ENCODE measurements around the gene TCERG1L.

TCERG1L gene

DNA sequence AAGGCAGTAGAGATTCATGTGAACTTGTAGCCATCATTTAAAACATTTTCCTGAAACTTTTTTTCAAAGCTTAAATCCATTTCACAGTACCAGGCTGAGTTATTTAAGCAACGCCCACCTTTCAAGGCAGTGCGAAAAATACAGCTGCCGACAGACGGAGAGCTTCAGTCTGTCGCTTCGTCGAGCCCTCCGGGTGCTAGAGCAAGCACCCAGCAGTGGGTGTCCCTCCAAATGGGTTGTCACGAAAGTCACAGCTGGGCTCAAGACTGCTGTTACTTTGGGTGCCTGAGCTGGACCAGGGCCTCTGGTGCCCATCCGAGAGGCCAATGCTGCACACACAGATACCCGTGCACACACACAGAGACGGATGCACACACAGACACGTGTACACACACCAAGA lies 135.6 kb downstream of the TCERG1L start:
- Histone ChIP-seq H3K36me3 (ENCODE audit: insufficient read depth, low read length) (no peaks in the 10 kb centered on the region), H3K4me1 (ENCODE audit: control insufficient read depth, insufficient read depth, low read length) (no peaks in the 10 kb centered on the region), H3K9me3 (replicated peaks; ENCODE audit: low read length) (peaks cover 35% of the 10 kb centered on the region), H3K9ac (ENCODE audit: low read depth, low read length) (no peak overlapping the region), H3K27me3 (ENCODE audit: control insufficient read depth, insufficient read depth, low read length) (no peaks in the 10 kb centered on the region), H3K4me3 (ENCODE audit: low read length) (no peak overlapping the region), H3K4me2 (ENCODE audit: low read length) (no peak overlapping the region)

DNA sequence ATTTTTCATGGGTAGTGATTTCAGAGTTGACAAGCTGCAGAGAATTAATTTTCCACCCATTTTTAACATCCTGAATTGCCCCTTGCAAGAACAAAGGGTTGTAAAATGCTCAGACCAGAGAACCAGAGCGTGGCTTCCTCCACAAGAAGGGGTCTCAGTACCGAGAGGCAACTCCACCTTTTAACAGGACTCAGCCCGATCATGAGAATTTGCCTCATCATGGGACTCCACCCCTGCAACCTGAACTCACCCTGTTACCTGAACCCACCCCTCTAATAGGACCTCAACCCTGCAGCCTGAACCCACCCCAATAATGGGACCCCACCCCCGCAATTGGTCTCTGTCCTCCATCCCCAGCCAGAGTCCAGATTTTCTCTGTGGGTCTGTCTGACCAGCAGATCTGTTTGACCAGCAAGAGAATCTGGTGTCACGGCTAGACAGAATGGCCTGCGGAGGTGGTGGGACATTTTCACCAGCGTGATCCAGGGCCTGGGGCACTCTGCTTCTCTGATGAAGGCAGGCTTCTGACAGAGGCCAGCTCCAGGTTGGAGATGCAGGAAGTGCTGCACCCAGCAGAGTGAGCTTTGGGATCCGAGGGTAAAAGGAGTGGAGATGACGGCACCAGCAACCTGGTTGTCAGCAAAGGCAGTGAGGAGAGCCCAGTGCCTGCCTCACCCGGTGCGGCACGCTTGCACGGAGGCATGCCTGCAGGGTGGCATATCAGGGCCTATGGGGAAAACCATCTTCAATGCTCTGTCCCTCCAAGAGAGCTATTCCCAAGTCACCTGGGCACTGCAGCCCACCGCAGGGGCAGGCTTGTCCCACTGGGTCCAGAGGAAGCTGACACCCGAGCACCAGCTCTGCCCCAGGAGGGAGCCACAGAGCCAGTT lies 136.6 kb downstream of the TCERG1L start:
- peaks cover 36% of the 10 kb centered on the region for H3K9me3 ChIP-seq (replicated peaks; ENCODE audit: low read length)

DNA sequence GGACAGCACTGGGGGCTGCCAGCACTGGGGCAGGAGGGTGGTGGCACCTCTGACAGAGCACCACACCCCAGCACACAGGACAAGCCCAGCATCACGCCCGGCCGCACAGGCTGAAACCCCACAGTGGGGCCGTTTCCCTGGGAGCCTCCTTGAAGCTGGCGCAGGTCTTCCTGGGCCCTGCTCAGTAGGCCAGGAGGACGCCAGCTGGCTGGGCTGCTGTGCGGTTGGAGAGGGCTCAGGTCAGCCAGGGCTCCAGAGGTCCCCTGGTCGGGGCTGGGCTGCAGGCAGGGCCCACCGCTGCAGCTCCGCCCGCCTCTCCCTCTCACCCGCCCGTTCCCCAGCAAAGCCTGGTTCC lies 137.3 kb downstream of the TCERG1L start:
- Histone ChIP-seq H3K9ac (ENCODE audit: low read depth, low read length) (no peak overlapping the region), H3K36me3 (ENCODE audit: insufficient read depth, low read length) (no peaks in the 10 kb centered on the region), H3K9me3 (replicated peaks; ENCODE audit: low read length) (peaks cover 38% of the 10 kb centered on the region), H3K4me3 (ENCODE audit: low read length) (no peak overlapping the region), H3K4me1 (ENCODE audit: control insufficient read depth, insufficient read depth, low read length) (no peaks in the 10 kb centered on the region), H3K27me3 (ENCODE audit: control insufficient read depth, insufficient read depth, low read length) (no peaks in the 10 kb centered on the region), H3K4me2 (ENCODE audit: low read length) (no peak overlapping the region)

More for the DNA sequence above, 136.6 kb downstream of the TCERG1L start:
- no peak overlapping the region for H3K4me3 ChIP-seq (ENCODE audit: low read length)
- H3K4me2 ChIP-seq (ENCODE audit: low read length) = no peak overlapping the region
- H3K4me1 ChIP-seq (ENCODE audit: control insufficient read depth, insufficient read depth, low read length) = no peaks in the 10 kb centered on the region
- H3K27me3 ChIP-seq (ENCODE audit: control insufficient read depth, insufficient read depth, low read length) = no peaks in the 10 kb centered on the region
- no peaks in the 10 kb centered on the region for H3K36me3 ChIP-seq (ENCODE audit: insufficient read depth, low read length)
- no peak overlapping the region for H3K9ac ChIP-seq (ENCODE audit: low read depth, low read length)

DNA sequence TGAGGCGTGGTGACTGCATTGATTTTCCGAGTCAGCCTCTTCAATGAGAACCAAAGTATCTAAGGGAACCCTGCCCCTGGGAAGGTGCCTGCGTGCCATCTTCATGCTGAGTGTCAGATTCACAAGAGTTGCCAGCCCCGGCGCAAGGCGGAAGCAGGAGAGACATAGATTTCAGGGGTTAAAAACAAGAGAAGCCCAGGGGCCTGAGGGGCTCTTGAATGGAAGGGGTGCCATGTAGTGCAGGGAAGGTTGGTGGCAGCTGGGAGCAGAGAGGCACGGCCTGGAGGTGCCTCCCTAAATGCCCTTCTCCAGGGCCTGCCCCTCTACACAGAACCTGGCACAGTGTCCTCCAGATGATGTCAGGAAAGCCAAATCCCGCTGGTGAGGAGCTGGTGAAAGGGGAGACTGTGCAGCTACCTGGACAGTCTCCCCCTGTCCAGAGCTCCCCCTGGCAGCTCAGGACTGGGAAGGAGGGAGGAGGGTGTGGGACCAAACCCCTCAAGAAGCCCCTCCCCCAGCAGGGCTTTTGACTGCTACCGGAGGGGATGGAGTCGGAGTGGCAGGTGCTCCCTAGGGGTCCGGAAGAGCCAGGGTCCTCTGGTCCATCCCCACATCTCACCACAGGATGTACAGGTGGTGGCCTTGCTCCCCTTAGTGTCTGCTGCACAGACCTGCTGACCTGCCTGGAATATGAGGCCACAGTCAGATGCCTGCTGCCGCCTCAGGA lies 137.9 kb downstream of the TCERG1L start:
- H3K9me3 ChIP-seq (replicated peaks; ENCODE audit: low read length) = peaks cover 36% of the 10 kb centered on the region
- no peaks in the 10 kb centered on the region for H3K36me3 ChIP-seq (ENCODE audit: insufficient read depth, low read length)
- H3K27me3 ChIP-seq (ENCODE audit: control insufficient read depth, insufficient read depth, low read length) = no peaks in the 10 kb centered on the region
- H3K9ac ChIP-seq (ENCODE audit: low read depth, low read length) = no peak overlapping the region
- H3K4me3 ChIP-seq (ENCODE audit: low read length) = no peak overlapping the region
- no peak overlapping the region for H3K4me2 ChIP-seq (ENCODE audit: low read length)
- H3K4me1 ChIP-seq (ENCODE audit: control insufficient read depth, insufficient read depth, low read length) = no peaks in the 10 kb centered on the region

DNA sequence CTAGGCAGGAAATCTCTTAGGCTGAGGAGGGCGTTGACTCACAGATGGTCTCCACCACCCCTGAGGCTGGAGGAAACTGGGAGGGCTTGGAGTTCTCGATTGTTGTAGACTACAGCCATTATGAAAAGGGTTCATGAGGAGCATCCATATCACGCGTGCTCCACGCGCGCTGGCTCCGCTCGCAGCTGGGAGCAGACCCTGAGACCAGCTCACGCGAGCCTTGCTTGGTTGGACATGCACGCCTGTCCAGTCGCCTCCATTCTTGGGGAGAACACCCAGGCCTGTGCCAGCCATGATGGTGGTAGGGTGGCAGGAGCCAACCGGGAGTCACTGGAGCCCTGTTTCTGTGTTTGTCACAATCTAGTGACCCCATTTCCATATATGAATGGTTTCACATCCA lies 139.1 kb downstream of the TCERG1L start:
- Histone ChIP-seq H3K36me3 (ENCODE audit: insufficient read depth, low read length) (no peaks in the 10 kb centered on the region), H3K4me3 (ENCODE audit: low read length) (no peak overlapping the region), H3K9ac (ENCODE audit: low read depth, low read length) (no peak overlapping the region), H3K4me2 (ENCODE audit: low read length) (no peak overlapping the region), H3K4me1 (ENCODE audit: control insufficient read depth, insufficient read depth, low read length) (no peaks in the 10 kb centered on the region), H3K9me3 (replicated peaks; ENCODE audit: low read length) (peaks cover 27% of the 10 kb centered on the region), H3K27me3 (ENCODE audit: control insufficient read depth, insufficient read depth, low read length) (no peaks in the 10 kb centered on the region)

DNA sequence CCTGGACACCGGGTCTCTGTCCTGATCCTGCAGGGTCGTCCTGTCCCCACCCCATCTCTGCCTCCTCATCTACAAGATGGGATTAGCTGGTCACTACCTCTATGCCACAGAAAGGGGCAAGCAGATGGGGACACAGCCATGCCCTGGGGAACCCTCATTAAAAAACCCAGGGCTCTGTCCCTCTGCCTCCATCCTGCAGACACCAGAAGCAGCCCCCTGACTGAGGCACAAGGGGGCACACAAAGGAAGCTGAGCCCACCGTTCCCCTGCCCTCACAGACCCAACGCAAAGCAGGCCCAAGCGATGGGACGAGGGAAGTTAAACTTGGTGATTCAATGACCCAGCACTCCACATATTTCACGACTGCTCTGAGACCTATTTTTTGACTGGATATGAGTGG lies 142.4 kb downstream of the TCERG1L start:
- H3K27me3 ChIP-seq (ENCODE audit: control insufficient read depth, insufficient read depth, low read length) = no peaks in the 10 kb centered on the region
- no peak overlapping the region for H3K4me3 ChIP-seq (ENCODE audit: low read length)
- H3K4me2 ChIP-seq (ENCODE audit: low read length) = no peak overlapping the region
- H3K9me3 ChIP-seq (replicated peaks; ENCODE audit: low read length) = peaks cover 19% of the 10 kb centered on the region
- H3K36me3 ChIP-seq (ENCODE audit: insufficient read depth, low read length) = no peaks in the 10 kb centered on the region
- H3K4me1 ChIP-seq (ENCODE audit: control insufficient read depth, insufficient read depth, low read length) = no peaks in the 10 kb centered on the region
- H3K9ac ChIP-seq (ENCODE audit: low read depth, low read length) = no peak overlapping the region

DNA sequence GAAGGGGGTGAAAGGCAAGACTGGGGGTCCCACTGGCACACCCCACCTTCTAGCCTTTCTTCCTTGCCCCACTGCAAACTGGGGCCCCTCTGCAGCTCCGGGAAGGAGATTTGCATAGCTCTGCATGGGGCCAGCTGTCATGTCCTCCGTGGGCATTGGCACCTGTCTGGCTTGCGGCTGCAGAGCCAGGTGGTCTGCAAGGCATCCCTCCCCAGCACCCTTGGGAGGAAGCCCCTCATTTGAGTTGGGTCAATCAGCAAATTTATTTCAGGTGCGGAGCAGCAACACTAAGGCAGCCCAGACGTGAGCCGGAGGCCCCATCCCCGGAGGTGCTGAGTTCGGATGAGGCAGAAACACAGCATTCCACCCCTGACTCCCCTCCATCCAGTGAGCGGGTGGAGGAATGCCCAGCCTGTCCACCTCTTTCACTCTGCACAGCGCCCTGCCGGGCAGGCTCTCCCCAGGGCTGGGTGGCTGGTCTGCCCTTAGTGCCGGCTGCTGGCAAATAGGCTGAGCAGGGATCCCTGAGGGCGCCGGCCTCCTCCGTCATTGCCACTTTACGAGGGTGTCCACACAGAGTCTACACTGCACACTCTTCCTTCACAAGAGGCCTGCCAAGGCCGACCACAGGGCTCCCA lies 143.2 kb downstream of the TCERG1L start:
- no peaks in the 10 kb centered on the region for H3K27me3 ChIP-seq (ENCODE audit: control insufficient read depth, insufficient read depth, low read length)
- H3K36me3 ChIP-seq (ENCODE audit: insufficient read depth, low read length) = no peaks in the 10 kb centered on the region
- peaks cover 19% of the 10 kb centered on the region for H3K9me3 ChIP-seq (replicated peaks; ENCODE audit: low read length)
- H3K4me2 ChIP-seq (ENCODE audit: low read length) = no peak overlapping the region
- H3K4me3 ChIP-seq (ENCODE audit: low read length) = no peak overlapping the region
- no peaks in the 10 kb centered on the region for H3K4me1 ChIP-seq (ENCODE audit: control insufficient read depth, insufficient read depth, low read length)
- H3K9ac ChIP-seq (ENCODE audit: low read depth, low read length) = no peak overlapping the region

DNA sequence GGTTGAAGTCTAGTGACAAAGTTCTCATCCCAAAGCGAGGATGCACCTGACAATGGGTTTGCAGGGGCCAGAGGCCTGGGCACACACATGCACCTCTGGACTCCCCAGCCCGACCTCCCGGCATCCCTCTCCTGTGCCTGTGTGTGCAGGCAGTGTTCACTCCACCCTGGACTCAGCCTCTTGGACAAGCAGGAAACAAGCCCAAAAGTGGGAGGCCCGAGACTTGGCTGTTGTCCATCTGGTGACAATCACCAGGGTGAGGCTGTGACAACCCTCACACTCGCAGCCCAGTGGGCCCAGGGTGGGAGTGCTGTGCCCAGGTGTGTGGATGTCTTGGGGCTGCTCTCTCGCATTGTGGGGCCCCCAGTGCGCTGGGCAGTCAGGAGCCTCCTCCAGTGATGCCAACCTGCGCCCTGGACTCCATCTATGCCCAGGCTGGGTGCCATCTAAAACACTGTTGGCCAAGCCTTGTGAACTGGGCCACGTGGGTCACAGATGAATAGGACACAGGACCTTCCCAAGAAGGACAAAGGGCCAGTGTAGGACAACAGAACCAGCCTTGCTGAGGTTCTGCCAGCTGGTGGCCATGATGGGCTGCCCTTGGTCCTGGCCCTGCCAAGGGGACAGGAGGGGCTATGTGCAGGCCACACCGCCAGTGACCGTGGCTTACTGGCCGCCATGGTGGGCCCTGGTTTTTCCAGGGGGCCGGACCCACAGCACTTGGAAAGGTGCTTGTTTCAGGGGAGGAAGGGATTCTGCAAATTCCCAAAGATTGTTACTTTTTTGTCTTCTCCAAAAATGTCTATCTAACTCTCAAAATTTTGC lies 144.3 kb downstream of the TCERG1L start:
- Histone ChIP-seq H3K27me3 (ENCODE audit: control insufficient read depth, insufficient read depth, low read length) (no peaks in the 10 kb centered on the region), H3K9ac (ENCODE audit: low read depth, low read length) (no peak overlapping the region), H3K4me1 (ENCODE audit: control insufficient read depth, insufficient read depth, low read length) (no peaks in the 10 kb centered on the region), H3K9me3 (replicated peaks; ENCODE audit: low read length) (peaks cover 30% of the 10 kb centered on the region), H3K4me3 (ENCODE audit: low read length) (no peak overlapping the region), H3K36me3 (ENCODE audit: insufficient read depth, low read length) (no peaks in the 10 kb centered on the region), H3K4me2 (ENCODE audit: low read length) (no peak overlapping the region)

DNA sequence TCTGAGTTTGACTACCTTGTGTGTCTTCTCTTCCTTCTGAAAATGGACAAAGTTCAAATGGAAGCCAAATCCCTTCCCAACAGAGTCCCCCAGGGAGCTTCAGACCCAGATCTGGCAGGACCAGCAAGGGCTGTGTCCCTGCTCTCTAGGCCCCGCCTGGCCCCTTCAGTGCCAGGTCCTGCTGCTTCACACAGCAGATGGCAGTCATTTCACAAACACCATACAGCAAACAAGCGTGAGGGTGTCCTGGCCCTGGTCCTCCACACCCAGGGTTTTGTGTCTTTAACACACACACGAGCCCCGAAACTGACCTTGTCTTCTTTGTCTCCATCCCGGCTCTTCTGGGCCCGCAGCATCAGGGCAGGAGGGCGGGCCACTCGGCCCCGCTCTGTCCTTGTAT lies 145.0 kb downstream of the TCERG1L start:
- Histone ChIP-seq H3K9me3 (replicated peaks; ENCODE audit: low read length) (peaks cover 34% of the 10 kb centered on the region), H3K27me3 (ENCODE audit: control insufficient read depth, insufficient read depth, low read length) (no peaks in the 10 kb centered on the region)

DNA sequence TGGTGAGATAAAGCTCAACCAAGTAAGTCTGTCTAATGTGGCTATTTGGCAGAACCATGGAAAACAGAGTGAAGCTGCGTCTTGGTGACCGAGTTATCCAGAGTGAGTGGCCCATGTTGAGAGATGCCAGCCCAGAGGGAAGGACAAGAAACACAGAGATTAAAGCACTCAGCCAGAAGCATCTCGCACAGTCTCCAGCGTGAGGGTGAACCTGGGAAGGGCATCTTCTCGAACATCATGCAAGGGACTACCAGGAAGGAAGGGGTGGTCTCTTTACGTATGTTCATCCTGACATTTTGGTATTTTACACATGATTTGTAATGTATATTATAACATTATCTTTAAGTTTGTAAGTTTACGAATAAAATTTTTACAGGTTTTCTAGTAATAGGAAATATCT lies 146.4 kb downstream of the TCERG1L start:
- no peaks in the 10 kb centered on the region for H3K36me3 ChIP-seq (ENCODE audit: insufficient read depth, low read length)
- peaks cover 37% of the 10 kb centered on the region for H3K9me3 ChIP-seq (replicated peaks; ENCODE audit: low read length)
- H3K4me2 ChIP-seq (ENCODE audit: low read length) = no peak overlapping the region
- no peak overlapping the region for H3K4me3 ChIP-seq (ENCODE audit: low read length)
- H3K27me3 ChIP-seq (ENCODE audit: control insufficient read depth, insufficient read depth, low read length) = no peaks in the 10 kb centered on the region
- no peak overlapping the region for H3K9ac ChIP-seq (ENCODE audit: low read depth, low read length)
- no peaks in the 10 kb centered on the region for H3K4me1 ChIP-seq (ENCODE audit: control insufficient read depth, insufficient read depth, low read length)

More for the DNA sequence above, 145.0 kb downstream of the TCERG1L start:
- no peaks in the 10 kb centered on the region for H3K4me1 ChIP-seq (ENCODE audit: control insufficient read depth, insufficient read depth, low read length)
- H3K4me3 ChIP-seq (ENCODE audit: low read length) = no peak overlapping the region
- no peak overlapping the region for H3K4me2 ChIP-seq (ENCODE audit: low read length)
- no peak overlapping the region for H3K9ac ChIP-seq (ENCODE audit: low read depth, low read length)
- H3K36me3 ChIP-seq (ENCODE audit: insufficient read depth, low read length) = no peaks in the 10 kb centered on the region
